Breast epithelium (tissue), 3 donors: Measurements from ENCODE around the gene DBH.

Experiments
- POLR2A ChIP-seq: fragments of 450-650 bp; IDR thresholded peaks from one replicate; pipeline ENCODE4 v1.6.1; 2016; ENCODE audit warnings: antibody characterized with exemption, mild to moderate bottlenecking, moderate library complexity
- TF ChIP-seq, protein P1 (sequence below), 3 donors: fragments of 450-650 bp; IDR thresholded peaks; one replicate each; pipeline ENCODE4 v1.5.1; 2016 to 2017; ENCODE audit warnings: antibody characterized with exemption in 3 of 3, mild to moderate bottlenecking in 3 of 3, moderate library complexity in 3 of 3

DNA sequence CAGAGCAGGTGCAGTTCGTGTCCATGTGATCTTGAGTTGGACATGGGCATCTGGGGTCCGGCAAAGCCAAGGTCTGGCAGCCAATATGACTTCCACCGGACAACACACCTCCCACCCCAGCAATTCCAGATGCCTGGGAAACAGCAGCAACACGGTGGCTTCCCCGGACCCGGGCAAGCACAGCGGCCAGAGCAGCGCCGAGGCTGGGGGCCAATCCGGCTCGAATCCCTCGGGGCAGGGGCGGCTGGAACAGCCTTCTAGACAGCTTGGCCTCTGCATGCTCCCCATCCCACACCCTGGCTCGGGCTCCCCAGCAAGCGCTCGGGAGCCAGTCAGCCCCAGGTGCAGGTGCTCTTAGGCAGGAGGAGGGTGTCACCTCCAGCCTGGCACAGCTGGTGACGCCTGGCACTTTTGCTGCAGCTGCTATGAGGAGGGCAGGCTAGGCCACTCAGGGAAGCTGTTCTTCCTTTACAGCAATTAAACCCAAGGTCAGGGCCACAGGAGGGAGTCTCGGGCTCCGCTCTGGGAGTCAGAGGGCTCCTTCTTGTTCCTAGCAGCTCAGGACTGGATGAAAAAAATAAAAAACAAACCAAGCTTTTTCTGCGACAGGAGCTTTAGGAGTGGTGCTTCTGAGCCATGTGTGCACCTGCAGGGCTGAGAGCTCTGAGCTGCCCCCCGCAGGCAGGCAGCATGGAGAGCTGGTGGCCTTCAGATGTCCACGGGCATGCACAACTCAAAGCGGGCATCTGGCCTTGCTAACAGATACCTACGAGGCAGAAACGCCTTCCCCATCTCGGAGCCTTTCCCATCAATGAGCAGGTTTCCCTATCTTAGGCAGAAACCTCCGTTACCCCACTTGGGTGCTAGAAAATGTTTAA lies 28.2 kb downstream of the DBH start:
- TF ChIP-seq, protein P1, sequence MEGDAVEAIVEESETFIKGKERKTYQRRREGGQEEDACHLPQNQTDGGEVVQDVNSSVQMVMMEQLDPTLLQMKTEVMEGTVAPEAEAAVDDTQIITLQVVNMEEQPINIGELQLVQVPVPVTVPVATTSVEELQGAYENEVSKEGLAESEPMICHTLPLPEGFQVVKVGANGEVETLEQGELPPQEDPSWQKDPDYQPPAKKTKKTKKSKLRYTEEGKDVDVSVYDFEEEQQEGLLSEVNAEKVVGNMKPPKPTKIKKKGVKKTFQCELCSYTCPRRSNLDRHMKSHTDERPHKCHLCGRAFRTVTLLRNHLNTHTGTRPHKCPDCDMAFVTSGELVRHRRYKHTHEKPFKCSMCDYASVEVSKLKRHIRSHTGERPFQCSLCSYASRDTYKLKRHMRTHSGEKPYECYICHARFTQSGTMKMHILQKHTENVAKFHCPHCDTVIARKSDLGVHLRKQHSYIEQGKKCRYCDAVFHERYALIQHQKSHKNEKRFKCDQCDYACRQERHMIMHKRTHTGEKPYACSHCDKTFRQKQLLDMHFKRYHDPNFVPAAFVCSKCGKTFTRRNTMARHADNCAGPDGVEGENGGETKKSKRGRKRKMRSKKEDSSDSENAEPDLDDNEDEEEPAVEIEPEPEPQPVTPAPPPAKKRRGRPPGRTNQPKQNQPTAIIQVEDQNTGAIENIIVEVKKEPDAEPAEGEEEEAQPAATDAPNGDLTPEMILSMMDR (IDR thresholded peaks at IDR 0.05): no peak
- TF ChIP-seq POLR2A: no peak
